Activated CD4-positive, alpha-beta T cell treated with anti-CD3 and anti-CD28 coated beads for 24 hours (primary cell): ENCODE results near the gene GPR142.

Source experiments
- DNase-seq, 2 donors: peaks; one replicate each; pipeline ENCODE4 v3.0.0-alpha.2; 2020; ENCODE audit warnings: low read depth in 2 of 2

GPR142 gene, protein sequence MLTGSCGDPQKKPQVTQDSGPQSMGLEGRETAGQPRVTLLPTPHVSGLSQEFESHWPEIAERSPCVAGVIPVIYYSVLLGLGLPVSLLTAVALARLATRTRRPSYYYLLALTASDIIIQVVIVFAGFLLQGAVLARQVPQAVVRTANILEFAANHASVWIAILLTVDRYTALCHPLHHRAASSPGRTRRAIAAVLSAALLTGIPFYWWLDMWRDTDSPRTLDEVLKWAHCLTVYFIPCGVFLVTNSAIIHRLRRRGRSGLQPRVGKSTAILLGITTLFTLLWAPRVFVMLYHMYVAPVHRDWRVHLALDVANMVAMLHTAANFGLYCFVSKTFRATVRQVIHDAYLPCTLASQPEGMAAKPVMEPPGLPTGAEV

DNA sequence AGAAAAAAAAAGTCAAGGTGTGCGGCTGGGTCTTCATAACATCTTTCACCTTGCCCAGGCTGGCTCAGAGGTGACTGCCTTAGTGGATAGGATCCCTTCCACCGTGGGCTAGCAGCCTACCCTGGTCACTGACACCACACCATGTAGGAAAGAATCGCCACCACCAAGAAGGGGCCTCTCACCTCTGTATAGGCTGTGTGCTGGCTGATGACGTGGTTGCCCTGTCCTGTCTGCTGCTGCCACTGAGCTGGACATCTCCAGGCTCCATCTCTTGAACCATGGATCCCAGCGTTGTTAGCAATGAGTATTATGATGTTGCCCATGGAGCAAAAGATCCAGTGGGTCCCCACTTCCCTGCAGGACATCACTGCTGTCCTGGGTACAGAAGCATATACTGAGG, at the start of gene GPR142:
Gene GPR142 (plus strand): TSS at position 301 of the 400 bp plus-strand sequence. CDS start 2,035 bp downstream, outside the sequence.
- DNase-seq, result no peak

DNA sequence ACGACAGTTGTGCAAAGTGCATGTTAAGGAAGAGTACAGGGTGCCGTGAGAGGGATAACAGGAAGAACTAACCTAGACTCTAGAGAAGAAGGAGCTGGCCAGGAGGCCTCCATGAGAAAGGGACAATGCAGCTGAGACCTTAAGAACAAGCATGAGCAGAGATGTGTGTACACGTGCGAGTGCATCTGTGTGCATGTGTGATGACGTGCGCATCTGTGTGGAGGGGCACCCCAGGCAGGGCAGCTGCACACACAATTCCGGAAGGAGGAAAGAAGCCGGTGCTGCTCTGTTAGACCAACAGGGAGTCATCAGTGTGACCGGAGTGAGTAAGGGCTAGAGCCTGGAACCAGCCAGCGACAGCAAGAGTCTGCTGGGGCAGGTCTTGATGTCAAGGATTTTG, 48.9 kb upstream of the GPR142 start:
- DNase-seq, result no peak

DNA sequence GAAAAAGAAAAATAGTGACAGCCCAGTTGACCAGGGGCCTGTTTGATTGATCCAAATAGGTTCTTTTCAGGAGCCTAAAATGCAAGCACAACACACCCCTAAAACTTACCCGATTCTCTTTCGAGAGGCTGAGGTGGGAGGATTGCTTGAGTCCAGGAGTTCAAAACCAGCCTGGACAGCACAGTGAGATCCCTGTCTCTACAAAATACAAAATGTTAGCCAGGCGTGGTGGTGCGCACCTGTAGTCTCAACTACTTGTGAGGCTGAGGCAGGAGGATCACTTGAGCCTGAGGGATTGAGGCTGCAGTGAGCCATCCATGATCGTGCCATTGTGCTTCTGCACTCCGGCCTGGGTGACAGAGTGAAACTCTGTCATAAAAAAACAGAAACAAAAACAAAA, 42.8 kb upstream of the GPR142 start:
- no peak for DNase-seq

DNA sequence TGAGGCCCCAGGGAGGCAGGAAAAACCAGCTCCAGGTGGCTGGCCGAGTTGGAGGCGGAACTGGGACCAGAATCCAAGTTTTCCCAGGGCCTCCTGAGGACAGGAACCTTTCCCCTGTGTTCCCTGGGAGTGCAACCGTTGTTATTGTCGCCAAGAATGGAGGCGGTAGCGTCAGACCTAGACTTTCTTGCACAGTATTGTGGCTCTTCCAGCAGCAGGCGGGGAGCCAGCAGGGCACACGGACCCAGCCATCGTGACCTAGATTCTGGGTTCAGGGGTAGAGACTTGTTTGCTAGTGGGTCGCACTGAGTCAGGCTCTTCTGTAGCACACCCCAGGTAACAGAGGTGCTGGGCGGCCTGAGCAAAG, 41.9 kb upstream of the GPR142 start:
- no peak for DNase-seq

DNA sequence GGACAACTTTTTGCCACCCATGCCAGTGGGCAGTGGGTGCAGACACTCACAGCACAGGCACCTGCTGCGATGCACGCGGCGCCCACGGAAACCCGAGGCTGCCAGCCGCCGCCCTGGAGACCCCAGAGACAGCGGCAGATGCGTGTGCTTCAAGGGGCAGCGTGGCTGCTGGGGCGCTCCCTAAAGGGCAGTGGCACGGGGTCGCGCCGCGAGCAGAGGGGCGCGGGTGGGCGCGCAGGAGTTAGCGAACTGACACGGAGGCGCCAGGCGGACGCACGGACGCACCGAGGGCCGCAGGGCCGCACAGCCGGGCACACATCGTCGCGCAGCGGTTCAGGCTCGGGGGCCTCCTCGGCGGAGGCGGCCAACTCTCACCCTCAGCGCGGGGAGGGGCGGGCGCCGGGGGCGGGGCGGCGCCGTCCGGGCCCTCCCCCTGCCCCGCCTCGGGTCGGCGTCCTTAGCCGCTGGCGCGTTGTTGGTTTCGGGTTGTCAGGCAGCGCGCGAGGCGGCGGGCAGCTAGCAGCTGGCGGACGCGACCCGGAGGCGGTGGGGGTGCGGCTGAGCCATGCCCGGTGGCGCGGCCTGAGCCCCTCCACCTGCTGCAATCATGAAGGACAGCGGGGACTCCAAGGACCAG, 41.4 kb upstream of the GPR142 start, which contains the start of gene KIF19:
Gene KIF19 (plus strand): TSS at position 484 of the 637 bp plus-strand sequence. CDS start 124 bp downstream, at position 608.
- DNase-seq, result peak; percentile 18 to 38

DNA sequence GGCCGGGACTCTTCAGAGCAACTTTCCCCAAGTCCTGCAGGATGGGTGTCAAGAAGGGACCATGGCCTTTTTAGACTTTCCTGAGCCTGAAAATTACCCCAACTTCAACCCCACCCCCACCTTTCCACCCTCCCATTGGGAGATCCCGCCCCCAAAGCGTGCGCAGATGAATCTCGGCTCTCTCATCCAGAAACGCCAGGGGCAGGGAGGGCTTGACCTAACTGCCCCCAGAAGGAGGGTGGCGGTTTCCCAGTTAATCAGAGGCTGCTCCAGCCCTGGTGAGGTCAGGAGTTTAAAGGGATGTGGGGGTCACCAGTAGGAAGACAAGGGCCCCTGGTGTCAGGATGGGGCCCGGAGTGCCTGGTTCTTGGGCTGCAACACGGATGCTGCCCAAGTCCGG, 40.8 kb upstream of the GPR142 start:
- no peak for DNase-seq

DNA sequence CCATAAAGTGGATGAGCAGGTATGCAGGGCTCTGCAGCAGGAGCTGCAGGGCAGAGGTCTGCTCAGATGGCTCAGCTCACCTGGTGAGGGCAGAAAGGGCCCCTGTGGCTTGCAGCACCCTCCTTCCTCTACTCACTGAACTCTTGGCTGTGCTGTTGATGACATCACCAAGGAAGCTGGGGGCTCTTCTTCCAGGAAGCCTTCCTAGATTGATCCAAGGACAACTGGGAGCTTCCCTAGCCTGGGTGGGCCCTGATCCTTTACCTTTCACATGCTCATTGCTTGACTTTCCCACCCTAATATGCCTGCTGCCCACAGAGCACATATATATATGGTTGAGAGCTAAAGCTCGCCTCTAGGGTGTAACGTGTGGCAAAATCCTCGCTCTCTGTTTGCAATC, 38.8 kb upstream of the GPR142 start:
- DNase-seq, result no peak

DNA sequence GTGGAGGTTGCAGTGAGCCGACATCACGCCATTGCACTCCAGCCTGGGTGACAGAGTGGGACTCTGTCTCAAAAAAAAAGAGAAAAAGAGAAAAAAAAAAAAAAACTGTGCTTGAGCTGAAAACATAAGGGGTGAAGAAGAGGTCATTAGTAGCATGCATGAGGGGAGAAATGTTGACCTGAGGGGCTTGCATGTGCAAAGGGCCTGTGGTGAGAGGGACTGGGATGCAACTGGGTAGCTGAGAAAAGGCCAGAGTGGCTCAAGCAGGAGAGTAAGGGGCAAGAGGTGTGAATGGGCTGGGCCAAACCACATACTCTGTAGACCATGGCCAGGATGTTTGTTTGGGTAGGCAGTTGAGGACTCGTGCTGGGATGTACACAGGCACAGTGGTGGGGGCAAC, 37.9 kb upstream of the GPR142 start:
- no peak for DNase-seq

DNA sequence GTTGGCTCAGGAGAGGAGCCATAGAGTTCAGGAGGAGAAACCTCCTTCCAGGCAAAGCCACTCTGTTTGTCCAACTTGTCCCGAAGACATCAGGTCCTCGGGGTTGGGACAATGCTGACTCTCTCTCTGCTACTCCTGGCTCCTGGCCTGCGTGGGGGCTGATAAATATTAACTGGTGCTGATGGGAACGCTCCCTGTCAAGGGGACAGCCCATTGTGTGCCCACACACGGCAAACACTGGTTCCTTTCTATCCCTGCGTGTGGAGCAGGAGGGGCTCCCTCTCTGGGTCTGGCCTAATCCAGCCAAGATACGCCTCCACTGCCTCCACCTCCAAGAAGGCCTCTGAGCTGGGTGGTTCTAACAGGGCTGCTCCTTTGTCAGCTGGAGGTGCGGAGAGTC, 36.9 kb upstream of the GPR142 start:
- no peak for DNase-seq

DNA sequence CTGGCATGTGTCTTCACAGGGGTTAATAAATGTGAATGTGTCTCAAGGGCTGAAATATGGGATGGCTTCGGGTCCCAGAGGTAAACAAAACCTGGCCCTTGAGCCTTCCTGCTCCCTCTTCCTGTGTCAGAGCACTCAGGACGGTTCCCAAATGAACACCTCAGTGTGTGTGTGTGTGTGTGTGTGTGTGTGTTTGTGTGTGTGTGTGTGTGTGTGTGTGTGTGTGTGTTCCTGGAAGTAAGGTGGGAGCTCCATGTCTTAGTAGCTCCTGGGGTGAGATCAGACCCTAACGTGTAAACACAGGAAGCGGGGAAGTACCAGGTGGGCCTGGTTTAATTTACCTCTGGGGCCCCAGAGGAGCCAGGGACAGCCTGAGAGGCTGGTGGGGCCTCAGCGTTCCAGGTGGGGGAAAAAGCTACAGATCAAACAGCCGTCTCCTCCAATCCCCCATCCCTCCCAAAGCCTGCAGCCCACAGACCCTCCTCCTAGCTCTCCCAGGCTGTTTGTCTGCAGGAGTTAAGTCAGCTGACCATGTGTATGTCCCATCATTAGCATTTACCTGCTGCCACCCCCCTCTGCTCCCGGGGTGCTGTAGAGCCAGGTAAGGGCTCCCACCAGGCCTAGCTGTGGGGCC, 35.2 kb upstream of the GPR142 start:
- DNase-seq, result no peak

DNA sequence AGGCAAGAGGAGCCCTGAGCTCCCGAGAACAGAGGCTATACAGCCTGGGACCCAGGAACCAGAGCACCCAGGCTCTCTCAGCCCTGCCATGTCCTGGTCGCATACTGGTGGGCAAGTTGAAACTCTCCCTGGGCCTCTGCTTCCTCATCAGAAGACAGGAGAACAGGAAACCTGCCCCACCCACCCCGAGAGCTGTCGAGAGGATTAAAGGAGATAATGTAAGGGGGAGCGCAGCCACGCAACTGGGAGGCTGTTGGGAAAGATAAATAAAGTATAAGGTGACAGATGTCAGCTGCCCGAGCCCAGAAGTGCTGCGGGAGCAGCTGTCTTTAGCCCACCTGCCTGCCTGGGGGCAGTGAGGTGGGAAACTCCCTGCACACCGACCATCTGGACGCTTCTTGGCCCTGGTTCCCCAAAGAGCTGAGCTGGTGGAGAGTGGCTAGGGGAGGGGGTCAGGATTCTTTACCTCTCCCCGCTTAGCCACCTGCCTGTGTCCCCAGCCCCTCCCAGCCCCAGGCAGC, 34.5 kb upstream of the GPR142 start:
- no peak for DNase-seq

DNA sequence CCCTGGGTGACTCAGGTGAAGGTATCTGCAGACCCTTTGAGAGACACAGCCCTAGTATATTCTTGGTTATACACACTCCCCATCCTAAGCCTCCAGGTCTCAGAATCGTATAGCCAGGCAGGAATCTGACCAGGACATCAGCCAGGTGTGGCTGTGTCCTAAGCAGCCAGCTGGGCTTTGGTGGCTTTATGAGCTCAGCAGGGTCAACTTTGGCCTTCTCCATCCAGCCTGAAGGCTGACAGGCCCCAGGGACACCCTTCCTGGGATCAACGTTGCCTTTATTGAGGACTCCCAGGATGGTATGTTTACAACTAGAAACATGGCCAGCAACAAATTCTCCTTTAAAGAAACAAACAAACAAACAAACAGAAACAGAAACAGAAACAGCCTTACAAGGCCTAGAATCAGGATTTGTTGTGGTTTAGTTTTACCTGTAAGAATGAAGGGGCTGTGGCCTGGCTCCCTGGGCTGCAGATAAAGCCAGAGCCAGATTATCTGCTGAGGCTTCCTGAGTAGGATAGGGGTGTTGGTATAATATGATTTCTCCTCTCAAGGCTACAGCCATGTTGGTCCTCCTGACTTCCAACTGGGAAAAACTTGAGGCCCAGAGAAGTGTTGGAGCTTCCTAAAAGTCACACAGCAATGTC, 32.8 kb upstream of the GPR142 start:
- DNase-seq, result no peak

DNA sequence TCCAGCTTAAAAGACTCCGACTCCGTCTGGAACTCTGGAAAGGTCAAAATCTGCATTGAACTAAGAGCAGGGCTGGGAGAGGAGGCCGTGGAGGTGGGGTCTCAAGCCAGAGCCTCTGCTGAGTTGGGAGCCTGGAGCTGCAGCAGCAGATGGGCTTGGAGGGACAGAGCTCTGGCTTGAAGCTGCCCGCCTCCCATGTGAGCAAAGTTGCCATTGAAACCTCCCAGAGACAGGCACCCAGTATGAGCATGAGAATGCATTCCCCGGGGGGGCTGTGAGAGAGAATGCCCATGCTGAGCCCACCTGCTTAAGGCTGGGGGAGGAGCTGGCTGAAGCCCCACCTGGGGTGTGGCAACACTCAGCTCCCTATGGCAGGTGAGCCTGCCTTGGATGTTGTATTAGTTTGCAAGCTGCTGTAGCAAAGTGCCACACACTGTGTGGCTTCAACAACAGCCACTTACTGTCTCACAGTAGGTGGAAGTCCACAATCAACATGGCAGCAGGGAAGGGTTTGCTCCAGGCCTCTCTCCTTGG, 31.7 kb upstream of the GPR142 start:
- DNase-seq, result no peak

DNA sequence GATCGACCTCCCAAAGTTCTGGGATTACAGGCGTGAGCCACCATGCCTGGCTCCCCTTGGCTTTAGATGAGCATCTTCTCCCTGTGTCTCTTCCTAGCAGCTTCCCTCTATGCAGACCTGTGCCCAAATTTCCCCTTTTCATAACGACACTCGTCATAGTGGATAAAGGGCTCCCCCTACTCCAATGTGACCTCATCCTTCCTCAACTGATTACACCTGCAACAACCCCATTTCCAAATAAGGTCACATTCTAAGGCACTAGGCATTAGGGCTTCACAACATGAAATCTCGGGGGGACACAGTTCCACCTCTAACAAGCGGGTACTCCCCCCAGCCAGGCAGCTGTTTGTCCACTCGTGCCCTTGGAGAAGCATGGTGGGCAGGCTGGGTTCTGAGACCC, 31.0 kb upstream of the GPR142 start:
- no peak for DNase-seq

DNA sequence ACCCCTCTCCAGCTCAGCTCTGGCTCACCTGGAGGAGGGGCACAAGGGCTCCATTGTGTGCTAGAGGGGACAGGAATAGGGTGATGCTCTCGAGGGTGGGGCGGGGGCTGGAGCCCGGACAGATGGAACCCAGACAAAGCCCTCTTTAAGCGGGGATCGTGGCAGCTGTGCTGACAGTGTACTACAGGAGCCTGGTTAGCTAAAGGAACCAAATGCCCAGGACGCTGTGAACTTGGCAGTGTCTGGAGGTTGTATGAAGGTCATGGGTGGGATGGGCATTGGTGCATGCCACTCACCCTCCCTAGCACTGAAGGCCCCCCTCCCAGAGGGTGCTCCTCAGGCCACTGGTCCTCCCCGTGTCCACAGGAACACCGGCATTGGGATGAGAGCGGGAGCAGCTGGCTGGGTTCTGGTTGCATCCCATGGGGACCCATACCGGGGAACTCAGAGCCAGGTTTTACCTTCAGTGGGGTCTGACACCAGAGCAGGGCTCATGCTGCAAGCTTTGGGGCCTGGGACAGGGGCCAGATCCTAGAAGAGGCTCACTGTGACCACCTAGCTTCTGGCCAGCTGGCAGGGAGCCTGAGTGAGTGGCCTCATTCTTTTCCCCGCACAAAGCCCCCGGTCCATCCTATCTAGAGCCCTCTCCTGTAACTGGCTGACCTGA, 29.3 kb upstream of the GPR142 start:
- no peak for DNase-seq

DNA sequence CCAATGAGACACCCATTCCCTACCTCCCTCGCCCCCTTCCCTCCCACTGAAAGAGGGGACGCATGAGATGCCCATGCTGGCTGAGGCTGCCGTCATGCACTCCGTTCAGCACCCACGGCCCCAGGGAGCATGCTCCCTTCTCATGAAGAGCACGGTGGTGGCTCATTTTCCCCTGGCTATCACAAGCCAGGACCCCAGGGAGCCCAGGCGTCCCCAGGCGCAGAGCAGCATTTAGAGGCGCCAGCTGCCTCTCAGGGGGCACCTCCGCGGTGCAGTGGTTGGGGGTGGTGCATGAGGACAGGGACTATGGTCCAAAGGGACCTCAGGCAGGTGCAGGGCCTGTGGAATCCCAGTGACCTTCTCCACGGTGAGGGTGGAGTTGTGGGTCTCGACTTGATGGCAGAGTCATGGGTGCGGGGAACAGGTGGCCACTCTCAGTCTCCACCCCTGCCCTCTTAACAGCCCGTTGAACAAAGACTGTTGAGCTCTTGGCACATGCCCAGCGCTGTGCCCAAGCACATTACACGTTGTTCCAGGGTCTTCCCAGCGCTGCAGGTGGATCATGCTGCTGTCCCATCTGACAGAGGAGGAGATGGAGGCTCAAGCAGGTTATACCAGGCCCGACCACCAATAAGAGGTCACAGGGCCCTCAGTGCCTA, 27.6 kb upstream of the GPR142 start:
- DNase-seq, result no peak

DNA sequence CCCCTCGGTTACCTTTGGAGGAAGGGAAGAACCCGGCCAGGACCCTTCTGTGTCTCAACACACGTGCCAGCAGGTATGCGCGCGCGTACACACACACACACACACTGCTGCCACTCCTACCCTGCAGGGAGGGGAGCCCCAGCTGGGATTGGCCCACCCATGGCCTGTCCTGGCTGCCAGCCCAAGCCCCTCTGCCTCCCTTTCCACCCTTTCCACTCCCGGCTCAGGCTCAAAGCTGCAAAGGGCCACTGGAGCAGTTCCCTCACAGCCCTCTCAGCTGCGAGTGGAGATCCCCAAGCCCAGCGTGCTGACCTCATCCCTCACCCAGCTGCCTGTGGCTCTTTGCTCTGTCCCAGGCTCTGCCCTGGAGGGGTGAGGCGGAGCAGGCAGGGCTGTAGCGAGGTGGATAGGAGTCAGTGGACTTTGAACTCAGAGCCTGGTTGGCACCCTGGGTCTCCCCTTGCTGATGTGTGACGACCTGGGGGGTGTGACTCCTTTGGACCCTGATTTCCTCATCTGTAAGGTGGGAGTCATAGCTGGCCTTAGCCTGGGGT, 26.8 kb upstream of the GPR142 start:
- no peak for DNase-seq

DNA sequence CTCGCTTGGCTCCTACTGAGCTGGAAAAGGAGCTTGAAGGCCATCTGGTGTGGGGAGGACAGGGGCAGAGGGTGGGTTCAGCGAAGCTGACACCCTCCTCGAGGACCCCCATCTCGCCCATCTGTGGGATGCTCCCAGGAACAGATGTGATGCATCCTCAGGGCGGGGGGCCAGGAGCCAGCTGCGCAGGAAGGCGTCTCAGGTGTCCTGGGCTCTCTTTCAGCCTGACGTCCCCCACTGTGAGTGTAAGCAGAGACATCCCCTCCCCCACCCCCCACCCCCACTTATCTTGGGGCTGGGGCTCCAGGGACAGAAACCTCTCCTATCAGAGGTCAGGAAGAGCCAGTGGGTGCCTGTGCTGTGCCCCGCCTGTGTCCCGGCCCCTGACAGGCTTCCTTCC, 25.1 kb upstream of the GPR142 start:
- DNase-seq, result no peak

DNA sequence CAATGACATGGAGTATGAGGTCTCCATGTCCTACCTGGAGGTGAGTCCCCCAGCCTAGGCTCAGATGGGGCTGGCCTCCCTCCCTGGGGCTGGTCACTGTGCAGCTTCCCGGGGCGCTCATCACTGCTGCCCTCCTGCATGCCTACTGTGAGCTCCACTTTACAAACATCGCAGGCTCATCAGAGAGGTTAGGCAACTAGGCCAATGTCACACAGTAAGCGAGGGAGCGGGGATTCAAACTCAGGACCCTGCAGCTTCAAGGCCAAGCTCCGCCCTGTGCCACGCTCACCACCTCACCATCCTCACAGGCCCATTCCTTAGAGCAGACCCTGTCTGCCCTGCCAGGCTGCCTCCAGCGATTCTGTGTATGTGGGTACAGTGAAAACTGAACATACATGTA, 24.2 kb upstream of the GPR142 start:
- DNase-seq, result no peak

DNA sequence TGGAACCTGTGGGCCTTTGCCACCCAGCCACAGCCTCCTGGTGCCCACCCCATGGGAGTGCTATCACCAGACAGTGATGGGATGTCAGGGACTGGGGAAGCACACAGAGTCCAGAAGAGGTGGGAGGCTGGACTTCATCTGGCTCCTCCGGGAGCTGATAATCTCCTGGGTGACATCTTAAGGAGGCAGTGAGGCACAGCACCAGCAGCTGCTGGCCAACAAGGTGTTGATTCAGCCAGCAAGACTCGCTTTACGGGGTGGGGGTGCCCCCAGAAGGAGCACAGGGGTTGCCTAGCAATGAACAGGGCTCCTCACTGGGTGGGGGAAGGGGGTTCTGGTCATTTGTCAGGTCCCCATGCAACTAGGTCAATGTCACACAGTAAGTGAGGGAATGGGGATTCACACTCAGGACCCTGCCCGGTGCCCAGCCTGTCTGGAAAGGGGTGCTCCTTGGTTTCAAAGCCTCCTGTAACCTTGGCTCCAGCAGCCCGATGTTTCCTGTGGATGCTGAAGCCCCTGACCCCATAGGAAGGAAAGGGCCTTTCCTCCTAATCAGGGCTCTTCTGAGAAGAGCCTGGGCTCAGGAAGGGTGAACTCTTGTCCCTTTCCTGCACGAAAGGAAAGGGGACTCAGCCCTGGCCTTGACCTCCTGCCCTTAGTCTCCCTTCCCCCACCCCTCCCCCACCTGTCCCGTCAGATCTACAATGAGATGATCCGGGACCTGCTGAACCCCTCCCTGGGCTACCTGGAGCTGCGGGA, 23.6 kb upstream of the GPR142 start:
- no peak for DNase-seq
